Activated CD4-positive, alpha-beta T cell treated with anti-CD3 and anti-CD28 coated beads, Interleukin-2, Interleukin-4, amounts not matched to agents 100 ng/mL and 50 ng/mL, durations not matched to agents 16 hours and 8 hours (primary cell): Measurements from ENCODE around the gene C10orf90.
A peak's percentile ranks its signal among the peaks of the same experiment; 100 is the strongest.

Source experiments
- DNase-seq: peaks from one replicate; pipeline ENCODE4 v3.0.0-alpha.2; 2020; ENCODE audit warnings: low spot score

The C10orf90 gene

GRCh38 chr10:126538439-126539135 lies 131.9 kb downstream of the C10orf90 start:
- no peak for DNase-seq

- DNase-seq, result no peak
Measured at GRCh38 chr10:126536656-126537055, 133.8 kb downstream of the C10orf90 start.

GRCh38 chr10:126536148-126536547 lies 134.3 kb downstream of the C10orf90 start:
- DNase-seq, result no peak

GRCh38 chr10:126533644-126534043 lies 136.8 kb downstream of the C10orf90 start:
- DNase-seq, result no peak

- DNase-seq, result no peak
Measured at GRCh38 chr10:126528315-126528835, 142.1 kb downstream of the C10orf90 start.

GRCh38 chr10:126527645-126528314 lies 142.7 kb downstream of the C10orf90 start:
- DNase-seq, result no peak

GRCh38 chr10:126525326-126525725 lies 145.2 kb downstream of the C10orf90 start:
- no peak for DNase-seq

- no peak for DNase-seq
Measured at GRCh38 chr10:126524526-126524925, 146.0 kb downstream of the C10orf90 start.

- no peak for DNase-seq
Measured at GRCh38 chr10:126523071-126523470, 147.4 kb downstream of the C10orf90 start.

- no peak for DNase-seq
Measured at GRCh38 chr10:126521399-126521798, 149.1 kb downstream of the C10orf90 start.

GRCh38 chr10:126520751-126521317 lies 149.7 kb downstream of the C10orf90 start:
- no peak for DNase-seq

- DNase-seq, result no peak
Measured at GRCh38 chr10:126519992-126520391, 150.5 kb downstream of the C10orf90 start.

- DNase-seq, result no peak
Measured at GRCh38 chr10:126519185-126519584, 151.3 kb downstream of the C10orf90 start.

- no peak for DNase-seq
Measured at GRCh38 chr10:126518218-126519080, 152.0 kb downstream of the C10orf90 start.

GRCh38 chr10:126516515-126516914 lies 154.0 kb downstream of the C10orf90 start:
- DNase-seq, result no peak

GRCh38 chr10:126511917-126512479 lies 158.5 kb downstream of the C10orf90 start:
- no peak for DNase-seq

- DNase-seq, result no peak
Measured at GRCh38 chr10:126509182-126509581, 161.3 kb downstream of the C10orf90 start.

GRCh38 chr10:126508535-126509040 lies 161.9 kb downstream of the C10orf90 start:
- no peak for DNase-seq

GRCh38 chr10:126504761-126505112 lies 165.8 kb downstream of the C10orf90 start:
- DNase-seq, result no peak

GRCh38 chr10:126504063-126504760 lies 166.3 kb downstream of the C10orf90 start:
- peak; percentile 20 for DNase-seq
